IPS-NIHi11 (cell line): ENCODE results near the gene HACD1.

Experiments
- DNase-seq: peaks from one replicate; pipeline ENCODE4 v3.0.0; 2012; ENCODE audit warnings: mixed read lengths, low spot score

The HACD1 gene

DNA sequence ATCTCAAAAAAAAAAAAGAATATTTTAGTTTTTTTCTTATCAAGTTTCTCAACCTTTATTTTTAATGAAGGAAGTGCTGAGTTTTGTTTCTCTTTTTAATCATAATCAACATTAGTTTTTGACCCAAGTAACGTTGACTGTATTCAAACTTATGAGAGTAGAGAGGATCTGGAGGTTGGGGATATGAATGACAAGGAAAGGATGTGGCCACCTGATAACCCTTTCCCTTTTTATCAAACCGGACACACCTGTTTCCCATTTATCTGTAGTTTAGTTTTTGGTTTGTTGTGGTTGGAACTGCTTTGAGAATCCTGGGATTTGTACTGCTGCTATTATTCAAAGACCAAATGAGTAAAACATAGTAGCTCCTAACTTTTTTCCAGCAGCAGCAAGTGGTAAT is 38.6 kb downstream of the HACD1 start:
- DNase-seq = no peak

GRCh38 chr10:17576768-17577167 is 40.4 kb downstream of the HACD1 start:
- no peak for DNase-seq

DNA sequence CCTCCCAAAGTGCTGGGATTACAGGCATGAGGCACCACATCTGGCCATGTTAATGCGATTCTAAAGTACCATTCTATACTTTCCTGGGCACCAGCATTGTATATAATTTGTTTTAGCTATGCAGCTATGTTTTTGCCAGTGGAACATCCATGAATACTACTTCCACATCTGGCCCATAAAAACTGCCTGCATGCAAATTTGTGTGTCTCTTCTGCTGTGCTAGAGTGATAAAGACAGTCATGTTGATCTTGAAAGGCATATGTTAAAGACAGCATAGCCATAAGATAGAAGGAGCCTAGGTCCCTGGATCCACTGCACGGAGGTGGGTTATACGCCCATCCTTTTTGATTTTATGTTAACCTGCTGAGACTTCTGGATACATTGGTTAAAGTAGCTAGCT is 52.3 kb downstream of the HACD1 start:
- DNase-seq = no peak

DNA sequence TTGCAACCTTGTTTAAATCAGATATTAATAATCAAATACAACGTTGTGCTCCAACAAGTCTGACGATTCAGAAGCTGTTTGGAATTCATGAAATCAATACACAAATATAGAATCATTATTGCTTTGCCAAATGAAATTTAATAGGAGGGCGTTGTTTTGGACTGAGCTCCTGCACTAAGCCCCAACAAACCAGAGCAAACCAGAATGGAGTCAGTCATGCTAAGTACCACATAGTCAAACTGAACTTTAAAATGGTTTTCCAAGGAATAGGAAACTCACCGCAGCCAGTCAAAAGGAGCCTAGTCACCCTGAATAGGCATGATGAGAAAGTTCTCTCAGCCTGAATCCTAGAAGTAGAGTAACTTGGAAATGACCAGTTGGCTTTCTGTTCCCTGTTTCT is 53.7 kb downstream of the HACD1 start:
- no peak for DNase-seq

DNA sequence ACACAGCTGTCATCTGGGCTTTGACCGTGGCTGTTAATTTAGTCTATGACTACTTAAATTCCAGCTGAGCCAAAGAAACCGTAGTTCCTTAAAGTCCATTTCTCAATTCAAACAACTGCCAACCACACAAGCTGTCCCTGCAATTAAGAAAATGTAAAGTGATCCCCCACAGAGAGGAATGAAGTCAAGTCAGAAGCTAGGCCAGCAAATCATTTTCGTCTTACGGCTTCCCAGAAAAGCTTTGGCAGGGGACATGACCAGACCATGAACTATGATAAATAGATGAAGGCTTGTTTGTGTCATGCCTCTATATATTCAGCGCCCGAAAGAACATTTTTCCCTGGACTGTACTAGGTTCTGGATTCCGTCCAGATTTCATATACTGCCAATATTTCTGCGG is 54.6 kb downstream of the HACD1 start:
- DNase-seq = peak; percentile 19

DNA sequence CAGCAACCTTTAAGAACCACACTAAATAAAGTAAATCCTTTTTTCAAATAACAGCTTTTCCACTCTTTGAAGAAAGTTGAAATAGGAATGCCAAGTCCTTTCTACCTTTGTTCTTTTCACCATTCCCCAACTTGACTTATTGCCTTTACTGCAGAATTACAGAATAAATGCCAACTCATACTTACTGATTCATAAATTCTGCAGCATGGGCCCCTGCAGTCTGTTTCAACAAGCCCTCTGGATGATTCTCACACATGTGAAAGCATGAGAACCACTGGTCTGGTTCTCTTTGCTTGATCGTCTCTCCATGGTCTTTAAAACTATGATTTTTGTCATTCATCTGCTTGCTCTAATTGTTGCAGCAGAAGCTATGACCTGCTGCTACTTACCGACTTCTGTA is 56.1 kb downstream of the HACD1 start:
- no peak for DNase-seq

GRCh38 chr10:17557459-17557858 is 59.7 kb downstream of the HACD1 start:
- DNase-seq = no peak

- DNase-seq = no peak
These were observed 68.4 kb downstream of the HACD1 start for GRCh38 chr10:17548770-17549169.

GRCh38 chr10:17548162-17548561 is 69.0 kb downstream of the HACD1 start:
- no peak for DNase-seq

DNA sequence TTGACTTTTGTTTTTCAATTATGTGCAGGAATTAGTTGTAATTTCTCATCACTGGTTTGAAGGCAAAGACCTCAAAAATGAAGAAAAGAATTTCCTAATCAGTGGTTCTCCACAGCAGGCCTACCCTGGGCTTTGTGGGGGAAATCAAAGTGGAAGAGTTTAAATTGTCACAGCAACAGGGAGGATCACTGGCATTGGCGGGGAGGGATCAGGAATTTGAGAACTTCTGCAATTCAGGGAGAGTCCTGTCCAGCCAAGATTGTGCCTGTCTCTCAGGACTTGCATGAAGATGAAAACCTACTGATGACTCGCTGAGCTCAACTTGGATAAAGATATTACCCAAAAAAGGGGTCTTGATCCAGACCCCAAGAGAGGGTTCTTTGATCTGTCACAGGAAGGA is 70.1 kb downstream of the HACD1 start:
- DNase-seq = peak; percentile 22

GRCh38 chr10:17544465-17544864 is 72.7 kb downstream of the HACD1 start:
- DNase-seq = no peak
